ENCODE results near the gene KCNN3.

Gene KCNN3

DNA sequence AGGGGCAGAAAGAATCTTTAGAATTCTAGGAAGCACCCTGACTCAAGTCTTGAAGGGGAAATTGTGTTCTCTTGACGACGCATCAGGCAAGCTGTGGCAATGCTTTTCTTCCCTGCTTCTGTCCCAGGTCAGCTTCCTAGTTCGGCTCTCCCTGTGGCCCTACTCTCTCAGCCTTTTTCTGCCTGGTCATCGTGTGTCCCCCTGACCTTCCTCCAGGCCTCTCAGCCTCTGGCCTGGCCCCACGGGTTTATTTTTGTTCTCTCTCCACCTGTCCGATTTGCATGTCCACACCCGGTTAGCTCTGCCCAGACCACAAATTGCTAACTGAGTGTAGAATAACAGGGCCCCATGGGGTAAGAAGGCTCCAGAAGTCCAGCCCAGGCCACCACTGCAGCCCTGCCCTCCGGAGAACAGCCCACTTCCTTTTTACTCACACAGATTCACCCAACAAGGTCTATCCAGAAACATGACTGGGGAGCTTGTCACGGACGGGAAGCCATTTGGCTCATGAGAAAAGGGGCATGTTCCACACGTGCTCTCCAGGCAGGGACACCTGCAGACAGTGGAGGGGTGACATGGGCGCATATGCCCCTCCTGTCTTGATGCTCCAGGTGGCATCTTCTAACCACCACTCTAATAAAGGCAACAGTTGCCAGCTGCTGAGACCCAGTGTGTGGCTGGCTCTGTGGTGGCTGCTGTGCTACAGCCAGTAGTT lies 9.8 kb downstream of the KCNN3 start:
- no peak for DNase-seq

DNA sequence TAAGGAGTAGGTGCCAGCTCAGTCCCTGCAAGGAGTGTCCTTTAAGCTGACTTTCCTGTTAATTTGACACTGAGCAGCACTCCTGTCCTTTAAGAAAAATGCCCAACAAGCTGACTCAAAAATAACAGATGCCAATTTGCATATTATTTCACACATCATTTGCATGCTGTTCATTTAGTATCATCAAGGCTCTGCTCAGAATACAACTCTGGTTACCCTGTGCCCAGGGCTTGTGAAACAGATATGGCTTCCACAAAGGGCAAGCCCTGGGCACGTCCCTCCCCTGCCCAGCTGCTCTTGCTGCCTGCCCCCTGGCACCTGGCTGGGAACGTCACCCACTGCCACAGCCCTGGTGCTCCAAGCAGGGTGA lies 10.3 kb downstream of the KCNN3 start:
- no peak for DNase-seq

DNA sequence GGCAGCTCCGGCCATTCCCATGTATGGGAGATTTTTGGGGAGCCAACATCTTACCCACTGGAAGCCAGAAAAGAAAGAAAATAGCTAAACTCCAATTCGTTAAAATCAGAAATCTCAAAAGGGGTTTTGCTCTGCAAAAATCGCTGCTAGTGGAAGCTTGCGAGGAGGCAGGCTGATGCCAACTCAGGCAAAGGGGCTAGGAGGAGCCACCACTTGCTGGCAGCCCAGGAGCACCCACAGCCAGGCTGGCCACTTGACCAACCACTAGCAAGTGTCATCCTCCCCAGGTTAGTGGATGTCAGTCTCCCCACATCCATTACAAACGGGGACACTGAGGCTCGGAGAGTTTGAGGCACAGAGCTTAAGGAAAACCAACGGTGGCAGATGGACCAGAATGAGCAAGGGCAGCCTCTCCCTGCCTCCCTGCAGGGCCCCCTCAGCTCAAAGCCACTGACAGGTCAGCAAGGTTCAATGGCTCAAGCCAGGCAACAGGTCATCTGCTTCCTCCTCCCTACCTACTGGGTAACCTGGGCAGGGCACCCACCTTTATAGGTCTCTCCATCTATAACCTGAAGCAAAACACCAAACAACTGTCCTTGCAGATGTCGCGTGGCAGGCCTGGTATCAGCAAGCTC lies 10.8 kb downstream of the KCNN3 start:
- no peak for DNase-seq

DNA sequence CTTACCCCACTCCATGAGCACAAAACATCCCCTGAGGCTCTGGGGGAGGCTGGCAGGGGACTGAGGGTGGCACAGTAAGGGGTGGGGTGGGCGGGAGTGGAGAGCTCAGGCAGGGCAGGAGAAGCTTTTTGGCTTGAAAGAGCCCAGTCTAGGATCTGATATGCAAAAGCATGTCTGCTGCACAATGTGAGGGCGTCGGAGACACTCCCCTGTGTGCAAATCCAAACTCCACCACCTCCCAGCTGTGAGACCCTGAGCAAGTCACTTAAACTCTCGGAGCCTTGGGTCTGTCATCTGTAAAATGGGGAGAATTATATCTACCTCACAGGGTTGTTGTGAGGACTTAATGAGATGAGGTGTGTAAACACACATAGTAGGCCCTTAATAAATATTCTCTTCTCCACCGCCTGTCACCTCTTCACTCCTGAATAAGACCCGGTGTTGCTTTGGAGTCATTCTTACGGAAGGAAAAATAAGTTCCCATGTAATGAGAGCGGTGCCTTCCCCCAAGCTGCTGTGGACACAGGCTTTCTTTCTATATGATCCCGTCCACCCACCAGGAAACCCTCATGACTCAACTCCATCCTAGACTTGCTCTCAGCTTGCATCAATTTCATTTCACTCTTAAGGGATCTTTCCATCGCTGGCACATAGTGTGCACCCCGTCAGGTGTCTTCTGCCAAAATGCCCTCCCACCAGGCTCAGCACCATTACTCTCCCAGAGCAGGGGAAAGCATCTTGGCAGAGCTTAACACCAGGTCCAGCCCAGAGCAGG lies 12.5 kb downstream of the KCNN3 start:
- no peak for DNase-seq

DNA sequence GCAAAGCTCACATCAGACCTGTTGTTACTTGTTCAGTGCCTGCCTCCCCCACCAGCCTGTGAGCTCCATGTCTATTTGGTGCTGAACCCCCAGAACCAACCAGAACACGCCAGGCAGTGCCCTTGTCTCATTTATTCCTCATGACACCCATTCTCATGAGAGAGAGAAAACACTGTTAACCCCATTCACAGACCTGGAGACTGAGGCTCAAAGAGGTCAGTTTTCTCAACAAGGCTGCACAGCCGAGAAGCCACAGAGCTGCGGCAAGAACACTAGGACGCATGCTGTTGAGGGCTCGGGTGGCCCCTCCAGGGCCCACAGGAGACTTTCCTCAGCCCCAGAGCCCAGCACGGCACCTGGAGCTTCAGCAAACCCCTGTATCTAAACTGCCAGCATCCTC lies 13.1 kb downstream of the KCNN3 start:
- DNase-seq = no peak

DNA sequence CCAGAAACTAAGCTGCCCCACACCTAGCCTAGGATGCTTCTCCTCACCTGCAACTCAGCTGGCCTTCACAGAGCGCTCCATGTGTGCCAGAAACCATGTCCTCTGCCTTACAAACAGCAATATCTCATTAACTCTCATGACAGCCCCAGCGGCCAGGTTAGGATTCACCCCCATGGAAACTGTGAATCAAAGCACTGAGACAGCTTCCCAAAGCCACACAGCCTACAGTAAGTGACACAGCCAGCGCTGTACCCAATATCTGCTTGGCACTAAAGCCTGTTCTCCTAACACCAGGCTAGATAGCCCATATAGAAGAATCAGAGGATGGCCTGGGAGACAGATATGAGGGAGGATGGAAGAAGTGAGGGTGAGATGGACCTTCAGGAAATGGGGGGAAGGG lies 13.5 kb downstream of the KCNN3 start:
- no peak for DNase-seq

DNA sequence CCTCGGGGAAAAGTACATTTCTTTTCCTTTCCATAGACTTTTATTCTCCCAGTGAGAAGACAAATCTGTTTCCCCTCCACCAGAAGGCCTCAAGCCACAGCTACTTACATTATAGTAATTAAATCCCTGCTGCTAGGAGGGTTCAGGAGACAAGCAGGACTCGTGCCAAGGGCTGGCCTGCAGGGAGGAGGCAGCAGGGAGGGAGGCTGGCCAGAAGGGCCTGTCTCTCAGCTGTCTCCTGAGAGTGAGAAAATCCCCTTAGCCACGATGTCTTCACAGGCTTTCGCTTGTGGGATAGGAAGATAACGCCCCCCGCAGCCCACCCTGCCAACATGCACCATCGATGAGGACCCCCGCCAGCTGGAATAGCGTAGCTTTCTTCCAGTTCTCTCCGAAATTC lies 14.0 kb downstream of the KCNN3 start:
- DNase-seq = no peak

DNA sequence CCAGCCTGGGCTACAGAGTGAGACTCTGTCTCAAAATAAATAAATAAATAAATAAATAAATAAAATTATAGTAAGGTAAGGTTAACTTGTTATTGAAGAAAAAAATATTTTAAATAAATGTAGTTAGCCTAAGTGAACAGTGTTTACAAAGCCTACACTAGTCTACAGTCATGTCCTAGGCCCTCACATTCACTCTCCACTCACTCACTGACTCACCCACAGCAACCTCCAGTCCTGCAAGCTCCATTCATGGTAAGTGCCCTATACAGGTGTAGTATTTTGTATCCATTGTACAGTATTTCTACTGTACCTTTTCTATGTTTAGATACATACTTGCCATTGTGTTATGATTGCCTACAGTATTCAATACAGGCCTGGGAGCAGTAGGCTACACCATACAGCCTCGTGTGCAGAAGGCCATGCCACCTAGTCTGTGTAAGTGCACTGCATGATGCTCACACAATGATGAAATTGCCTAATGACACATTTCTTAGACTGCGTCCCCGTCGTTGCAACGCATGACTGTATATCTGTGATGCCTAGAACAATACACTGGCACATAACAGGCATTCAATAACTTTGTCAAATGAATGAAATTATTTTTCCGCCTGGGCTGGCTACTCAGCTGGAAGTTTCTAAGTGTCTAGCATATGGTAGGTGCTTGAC lies 14.8 kb downstream of the KCNN3 start:
- no peak for DNase-seq

DNA sequence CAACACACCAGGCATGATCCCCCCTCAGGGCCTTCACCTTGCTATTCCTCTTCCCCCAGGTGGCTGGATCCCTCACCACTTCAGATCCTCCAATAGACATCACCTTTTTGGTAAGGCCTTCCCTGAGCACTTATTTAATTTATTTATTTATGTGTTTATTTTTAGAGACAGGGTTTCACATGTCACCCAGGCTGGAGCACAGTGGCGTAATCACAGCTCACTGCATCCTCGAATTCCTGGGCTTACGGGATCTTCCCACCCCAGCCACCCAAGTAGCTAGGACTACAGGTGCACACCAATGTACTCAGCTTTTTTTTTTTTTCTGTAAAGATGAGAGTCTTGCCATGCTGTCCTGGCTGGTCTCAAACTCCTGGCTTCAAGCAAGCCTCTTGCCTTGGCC lies 17.2 kb downstream of the KCNN3 start:
- DNase-seq = no peak

DNA sequence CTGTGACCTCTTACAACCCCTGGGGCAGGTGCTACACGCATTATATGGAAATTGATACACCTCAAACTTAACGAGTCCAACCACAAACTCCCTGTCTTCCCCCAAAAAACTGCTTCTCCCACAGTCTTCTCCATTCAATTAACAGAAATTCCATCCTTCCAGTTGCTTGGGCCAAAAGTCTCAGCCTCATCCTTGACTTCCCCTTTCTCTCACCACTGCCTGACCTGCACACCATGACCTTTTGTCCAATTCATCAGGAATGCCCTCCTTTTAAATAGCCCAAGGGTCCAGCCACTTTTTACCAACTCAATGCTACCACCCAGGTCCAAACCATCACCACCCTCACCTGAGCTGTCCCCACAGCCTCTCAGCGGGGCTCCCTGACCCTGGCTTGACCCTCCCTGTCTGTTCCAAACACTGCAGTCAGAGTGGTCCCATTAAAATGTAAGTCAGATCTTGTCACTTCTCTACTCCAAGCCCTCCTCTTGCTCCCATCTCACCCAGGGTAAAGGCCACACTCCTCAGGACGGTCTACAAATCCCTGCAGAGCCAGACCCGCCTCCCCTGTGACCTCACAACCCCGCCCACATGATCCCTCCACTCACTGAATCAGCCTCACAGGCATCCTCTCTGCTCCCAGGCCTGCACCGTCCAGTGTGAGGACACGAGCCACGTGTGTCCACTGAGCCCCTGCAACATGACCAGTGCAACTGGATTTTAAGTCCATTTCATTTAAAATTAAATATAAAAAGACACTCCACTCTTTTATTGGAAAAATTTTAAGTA lies 18.5 kb downstream of the KCNN3 start:
- no peak for DNase-seq

DNA sequence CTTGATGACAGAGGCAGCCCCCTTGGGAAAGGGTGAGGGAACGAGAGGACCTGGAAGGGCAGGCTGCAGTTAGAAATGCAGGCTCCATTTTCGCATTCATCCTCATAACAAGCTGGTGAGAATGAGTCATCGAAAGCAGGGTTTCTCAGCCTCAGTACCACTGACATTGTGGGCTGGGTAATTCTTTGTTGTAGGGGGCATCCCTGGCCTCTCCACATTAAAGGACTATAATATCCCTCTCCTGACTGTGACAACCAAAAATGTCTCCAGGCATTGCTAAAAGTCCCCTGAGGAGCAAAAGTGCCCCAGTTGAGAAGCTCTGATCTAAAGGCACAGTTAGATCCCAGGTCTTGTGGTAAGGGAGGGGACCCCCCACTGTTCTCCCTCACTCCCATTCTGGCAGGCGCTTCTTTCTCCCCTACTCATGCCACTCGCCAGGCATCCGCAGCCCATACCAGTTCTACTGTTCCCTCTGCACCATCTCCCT lies 20.4 kb downstream of the KCNN3 start:
- DNase-seq = no peak

DNA sequence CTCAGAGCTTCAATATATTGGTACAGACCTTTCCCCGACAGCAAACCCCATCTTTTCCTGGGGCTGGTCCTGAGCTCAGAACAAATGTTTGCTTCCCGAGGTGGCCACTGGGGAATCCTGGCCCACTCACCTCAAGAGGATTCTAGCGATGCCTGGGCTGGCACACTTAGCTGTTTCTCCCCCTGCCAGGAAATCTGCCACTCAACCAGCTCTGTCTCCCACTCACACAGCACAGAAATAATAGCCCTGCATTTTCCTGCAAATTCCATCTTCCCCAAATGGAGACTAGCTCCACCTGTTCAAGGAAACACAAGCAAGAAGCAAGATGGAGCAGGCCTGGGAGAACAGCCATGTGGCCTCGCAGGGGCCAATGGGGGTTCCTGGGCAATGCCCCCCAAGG lies 21.1 kb downstream of the KCNN3 start:
- no peak for DNase-seq

DNA sequence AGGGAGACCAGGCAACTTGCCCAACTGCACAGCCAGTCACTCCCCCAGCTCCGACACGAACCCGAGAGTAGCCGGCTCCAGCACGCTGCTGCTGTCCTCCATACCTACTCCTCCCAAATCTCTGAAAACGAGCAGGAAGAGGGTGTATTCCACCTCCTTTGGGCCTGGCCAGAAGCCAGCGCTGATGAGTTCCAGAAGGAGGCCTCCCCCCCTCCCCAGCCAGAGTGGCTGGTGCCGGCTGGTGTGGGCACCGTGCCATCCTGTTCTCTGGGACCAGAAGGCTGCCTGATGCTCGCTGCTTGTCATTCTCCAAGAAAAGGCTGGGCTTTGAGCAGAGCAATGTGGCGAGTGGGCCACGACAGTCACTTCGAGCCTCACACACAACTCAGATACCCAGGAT lies 22.2 kb downstream of the KCNN3 start:
- DNase-seq = peak; percentile 46

DNA sequence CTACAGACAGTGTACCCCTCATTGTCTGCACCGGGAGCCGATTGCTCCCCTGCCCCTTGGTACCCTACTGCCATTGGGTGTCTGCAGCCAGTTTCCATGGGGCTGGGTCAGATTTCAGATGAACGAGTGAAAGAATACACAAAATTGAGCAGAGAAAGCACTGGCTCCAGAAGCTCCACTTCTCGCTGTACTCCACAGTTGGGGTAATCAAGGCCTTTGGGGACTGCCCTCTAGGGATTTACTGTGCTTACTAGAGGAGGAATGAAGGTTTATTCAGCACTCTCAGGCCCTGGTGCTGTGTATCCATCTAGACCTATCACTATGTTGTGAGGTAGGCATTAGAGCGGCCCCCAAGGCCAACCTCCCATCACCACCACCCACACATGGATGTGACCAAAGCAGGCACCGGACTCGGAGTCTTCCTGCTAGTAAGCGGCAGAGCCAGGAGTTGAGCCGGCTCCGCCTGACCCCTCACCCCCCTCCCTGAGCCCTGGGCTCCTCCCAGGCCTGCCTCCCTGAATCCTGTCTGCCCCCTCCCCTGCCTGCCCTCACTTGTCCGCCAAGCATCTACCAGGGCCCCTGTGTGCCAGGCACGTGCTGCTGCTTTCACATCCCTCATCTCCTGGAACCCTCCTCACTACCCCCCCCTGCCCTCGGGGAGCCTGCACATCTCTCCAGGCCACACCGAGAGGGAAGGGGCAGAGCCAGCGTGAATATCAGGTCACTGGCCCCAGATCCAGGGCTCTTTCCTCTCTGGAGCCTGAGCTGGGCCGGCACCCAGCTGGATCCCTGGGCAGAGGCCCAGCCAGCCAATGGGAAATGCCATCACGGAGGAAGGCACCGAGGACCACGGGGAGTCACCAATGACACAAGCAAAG lies 23.3 kb downstream of the KCNN3 start:
- DNase-seq = no peak

DNA sequence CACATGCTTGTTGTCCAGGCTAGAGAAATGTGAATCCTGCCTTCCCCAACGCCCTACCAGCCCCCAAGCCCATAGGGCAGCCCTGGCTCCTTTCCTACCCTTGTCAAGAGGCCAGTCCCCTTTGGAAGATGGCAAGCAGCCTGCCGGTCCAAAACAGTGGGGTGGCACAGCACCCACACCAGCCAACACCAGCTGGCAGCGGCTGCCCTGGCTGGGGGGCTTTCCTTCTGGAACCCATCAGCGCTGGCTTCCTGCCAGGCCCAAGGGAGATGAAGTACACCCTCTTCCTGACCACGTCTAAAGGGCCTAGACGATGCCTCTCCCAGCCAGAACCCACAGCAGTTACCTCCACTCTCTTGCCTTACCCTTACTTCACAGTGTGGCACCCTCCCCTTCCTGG lies 24.2 kb downstream of the KCNN3 start:
- no peak for DNase-seq

DNA sequence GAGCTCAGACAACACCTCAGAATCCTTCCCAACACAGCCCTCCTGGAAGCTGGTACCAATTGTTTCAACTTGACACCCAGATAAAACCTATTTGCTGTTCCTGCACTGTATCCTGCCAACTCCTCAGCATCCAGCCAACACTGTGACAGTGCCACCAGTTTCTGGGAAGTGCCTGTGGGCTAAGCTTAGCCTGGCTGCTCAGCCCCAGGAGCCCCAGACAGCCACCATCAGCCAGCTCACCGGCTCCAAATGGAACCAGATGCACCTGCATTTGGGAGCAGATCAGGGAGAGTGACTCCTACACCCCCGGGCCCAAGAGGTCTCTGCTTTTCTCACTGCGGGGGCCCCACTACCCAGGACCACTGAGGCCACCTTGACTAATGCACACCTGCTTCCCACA lies 24.9 kb downstream of the KCNN3 start:
- no peak for DNase-seq

DNA sequence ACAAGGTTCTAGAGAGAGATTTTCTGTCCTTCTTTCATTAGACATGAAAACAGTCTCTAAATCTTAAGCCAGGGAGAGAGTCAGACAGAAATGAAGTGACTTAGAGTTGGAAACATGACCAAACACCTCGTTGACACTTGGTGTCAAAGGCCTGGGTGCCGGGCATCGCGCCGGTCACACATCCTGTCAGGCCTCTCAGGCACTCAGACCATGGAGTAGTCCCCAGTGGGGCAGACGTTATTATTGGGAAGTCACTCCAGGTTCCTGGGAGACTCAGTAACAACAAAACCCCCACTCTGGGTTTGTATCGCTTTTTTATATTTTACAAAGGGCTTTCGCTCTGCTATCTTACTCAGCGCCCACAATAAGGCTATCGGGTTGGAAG lies 25.8 kb downstream of the KCNN3 start:
- no peak for DNase-seq

DNA sequence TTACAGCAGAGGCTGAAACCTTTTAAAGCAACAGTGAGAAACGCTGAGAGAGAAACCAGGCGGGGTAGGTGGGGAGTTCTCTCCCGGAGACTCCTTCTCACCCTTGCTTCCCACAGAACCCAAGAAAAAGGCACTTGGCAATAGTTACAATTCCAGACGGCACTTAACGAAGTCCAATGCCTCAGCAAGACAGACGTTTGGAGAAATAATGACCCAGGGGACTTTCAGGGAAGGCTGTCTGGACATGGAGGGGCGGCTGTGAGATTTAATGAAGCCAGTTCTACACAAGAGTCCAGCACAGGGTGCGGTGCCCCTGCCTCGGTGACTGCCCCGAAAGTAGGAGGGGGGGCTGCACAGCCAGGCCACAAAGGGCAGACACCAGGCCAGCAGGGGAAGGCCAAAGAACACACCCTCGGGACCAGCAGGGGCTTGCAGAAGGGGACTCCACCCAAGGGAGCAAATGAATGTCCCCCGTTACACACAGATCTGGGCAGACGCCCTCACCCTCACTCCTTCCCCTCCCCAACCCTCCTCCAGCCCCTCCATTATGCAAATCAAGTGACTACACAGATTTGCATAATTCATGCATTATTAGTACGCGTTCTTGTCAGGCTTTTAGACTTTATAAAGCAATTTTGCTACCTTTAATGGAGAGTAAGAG lies 26.3 kb downstream of the KCNN3 start:
- DNase-seq = no peak

DNA sequence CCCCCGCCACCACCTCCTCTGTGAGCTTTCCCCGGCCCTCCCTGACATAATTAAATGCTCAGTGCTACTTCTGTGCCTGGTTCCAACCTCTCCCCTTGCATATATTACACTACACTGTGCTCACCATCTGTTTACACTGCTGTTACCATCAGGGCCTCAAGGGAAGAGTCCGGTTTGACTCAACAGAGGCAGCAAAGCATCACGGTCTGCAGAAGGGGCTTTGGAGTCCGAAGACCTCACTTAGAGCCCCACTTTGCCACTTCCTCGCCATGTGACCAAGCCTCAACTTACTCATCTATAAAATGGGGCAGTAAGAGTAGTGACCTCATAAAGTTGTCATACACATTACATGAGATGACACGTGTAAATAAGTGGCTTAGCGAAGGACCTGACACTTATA lies 27.4 kb downstream of the KCNN3 start:
- DNase-seq = no peak

DNA sequence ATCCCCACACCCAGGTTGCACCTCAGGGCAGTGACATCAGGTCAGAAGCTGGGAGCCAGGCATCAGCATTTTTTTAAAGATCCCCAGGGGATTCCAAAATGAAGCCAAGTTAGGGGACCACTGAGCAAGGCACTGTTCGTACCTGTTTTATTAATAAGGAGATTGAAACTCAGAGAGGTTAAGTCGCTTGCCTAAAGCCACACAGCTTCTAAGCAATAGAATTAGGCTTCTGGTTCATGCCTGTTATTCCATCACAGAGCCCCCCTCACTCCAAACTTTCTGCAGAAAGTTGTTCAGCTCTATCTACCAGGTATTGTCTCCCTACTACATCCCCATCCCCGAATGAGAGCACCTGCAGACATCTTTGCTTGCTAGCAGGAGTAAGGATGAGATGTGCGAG lies 28.7 kb downstream of the KCNN3 start:
- DNase-seq = no peak

Data from NCI-H2029 treated with DMSO at 0.1 percent for 48 hours (cell line).